Measurements from ENCODE around the gene PEAK1.
"Not testable (repeated sequence)": the region's sequence is repeated elsewhere in the genome, so short reads cannot be mapped to it uniquely, and the experiment has no call there.

The PEAK1 gene

DNA sequence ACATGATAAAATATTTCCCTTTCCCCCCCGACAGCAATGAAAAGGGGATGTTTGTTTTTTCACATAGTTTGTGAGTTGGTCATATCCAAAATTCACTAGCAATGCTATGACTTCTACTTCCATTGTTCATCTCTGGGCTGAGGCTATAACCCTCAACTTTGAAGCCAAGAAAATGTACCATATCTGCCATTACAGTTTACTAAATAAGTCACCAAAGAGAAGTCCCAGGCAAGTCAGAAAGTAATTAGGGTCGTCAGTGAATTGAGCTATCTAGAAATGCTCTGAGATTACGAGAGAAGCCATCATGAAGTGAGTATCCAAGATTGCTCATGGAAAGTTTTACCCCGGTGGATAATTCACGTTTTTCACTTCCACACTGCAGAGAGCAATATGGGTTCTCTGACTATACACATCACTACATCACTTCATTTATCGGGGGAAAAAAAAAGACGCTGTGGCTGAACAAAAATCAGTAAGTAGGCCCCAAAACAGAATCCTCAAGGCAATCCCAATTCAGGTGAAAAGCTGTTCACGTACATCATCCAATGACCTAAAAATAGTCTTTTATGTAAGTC, 1.4 kb downstream of the PEAK1 start:
- DNase-seq (ENCODE audit: low read depth in 1 of 2, low spot score in 1 of 2), result no peak
- in situ Hi-C loops (cut with HindIII; ENCODE audit: low pct_unique_long_range_greater_than_20kb, low sequenced_read_pairs), result no loop called here
- TF ChIP-seq JUND (IDR thresholded peaks at IDR 0.05; ENCODE audit: low read depth), result no peak

DNA sequence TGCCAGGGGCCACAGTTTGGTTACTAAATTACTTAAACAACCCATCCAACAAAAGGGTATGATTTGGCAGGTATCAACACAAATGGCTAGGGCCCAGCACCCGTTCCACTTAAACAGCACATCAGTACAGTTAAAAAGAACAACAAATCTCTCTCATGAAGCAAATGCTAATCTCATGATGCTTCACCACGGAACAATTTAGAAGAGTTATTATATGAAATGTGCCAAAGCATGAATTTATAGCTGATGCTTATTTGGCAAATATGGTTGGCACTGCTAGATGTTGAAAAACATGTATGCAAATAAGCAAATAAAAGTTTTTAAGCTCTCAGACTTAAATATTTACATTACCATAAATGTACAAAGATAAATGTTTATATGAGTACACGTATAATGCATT, 2.3 kb downstream of the PEAK1 start:
- TF ChIP-seq JUND (IDR thresholded peaks at IDR 0.05; ENCODE audit: low read depth), result no peak; the same call in 1 of the 2 replicates
- in situ Hi-C loops (cut with HindIII; ENCODE audit: low pct_unique_long_range_greater_than_20kb, low sequenced_read_pairs), result no loop called here
- DNase-seq (ENCODE audit: low read depth in 1 of 2, low spot score in 1 of 2), result no peak

DNA sequence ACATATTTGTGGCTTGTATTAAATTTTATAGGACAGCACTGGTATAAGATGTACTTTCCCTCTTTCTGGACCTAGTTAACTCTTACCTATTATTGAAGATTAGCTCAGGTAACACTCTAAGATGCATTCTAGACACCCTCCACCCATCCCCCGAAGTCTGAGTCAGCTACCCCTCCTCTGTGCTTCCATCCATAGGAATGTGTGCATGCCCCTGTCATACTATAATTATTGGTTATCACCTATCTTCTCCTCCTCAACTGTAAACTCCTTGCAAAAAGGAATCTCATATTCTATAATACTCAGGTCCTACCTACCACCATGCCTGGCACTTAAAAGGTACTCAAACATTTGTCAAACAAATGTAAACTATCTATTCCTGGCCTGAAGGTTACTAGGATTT, 3.0 kb downstream of the PEAK1 start:
- no peak for DNase-seq (ENCODE audit: low read depth in 1 of 2, low spot score in 1 of 2)
- in situ Hi-C loops (cut with HindIII; ENCODE audit: low pct_unique_long_range_greater_than_20kb, low sequenced_read_pairs), result no loop called here
- no peak for TF ChIP-seq JUND (IDR thresholded peaks at IDR 0.05; ENCODE audit: low read depth)

DNA sequence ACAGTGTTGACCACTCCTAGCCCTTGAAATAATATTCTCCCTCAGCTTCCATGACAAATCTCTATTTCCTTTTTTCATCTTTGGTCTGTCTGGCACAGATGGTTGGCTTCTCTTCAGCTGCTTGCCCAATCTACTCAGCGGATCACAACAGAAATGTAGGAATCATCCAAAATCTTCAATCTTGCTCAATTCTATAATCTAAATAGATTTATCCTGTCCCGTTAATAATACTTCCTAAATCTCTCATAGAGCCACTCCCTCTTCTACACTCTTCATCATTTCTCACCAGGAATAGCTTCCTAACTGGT, 3.8 kb downstream of the PEAK1 start:
- in situ Hi-C loops (cut with HindIII; ENCODE audit: low pct_unique_long_range_greater_than_20kb, low sequenced_read_pairs), result no loop called here
- TF ChIP-seq JUND (IDR thresholded peaks at IDR 0.05; ENCODE audit: low read depth), result no peak
- no peak for DNase-seq (ENCODE audit: low read depth in 1 of 2, low spot score in 1 of 2)

DNA sequence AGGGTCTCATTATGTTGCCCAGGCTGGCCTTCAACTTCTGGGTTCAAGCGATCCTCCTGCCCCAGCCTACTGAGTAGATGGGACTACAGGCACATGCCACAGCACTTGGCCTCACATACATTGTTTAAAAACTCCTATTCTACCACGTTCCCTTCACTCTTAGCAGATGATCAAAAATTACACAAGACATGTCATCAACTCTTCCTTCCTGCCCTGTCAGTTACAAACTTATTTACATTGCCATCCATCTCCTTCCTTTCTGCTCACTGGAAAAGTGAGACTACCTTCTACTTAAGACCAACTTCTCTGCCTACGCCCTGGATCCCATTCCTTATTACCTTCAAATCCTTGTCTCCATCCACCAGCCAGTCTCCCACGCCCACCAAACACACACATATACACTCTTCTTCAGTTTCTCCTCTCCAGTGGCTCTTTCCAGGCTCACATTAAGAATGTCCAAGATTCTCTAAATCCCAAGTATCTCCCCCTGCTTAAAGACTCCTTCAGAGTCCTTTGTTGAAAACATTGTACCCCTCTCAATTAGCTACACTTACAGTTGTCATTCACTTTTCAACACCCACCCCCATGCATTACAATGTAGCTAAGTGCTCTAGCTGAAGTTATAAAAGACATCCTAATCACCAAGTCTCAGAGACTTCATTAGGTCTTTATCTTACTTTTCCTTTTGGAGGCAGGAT, 4.3 kb downstream of the PEAK1 start:
- no peak for TF ChIP-seq JUND (IDR thresholded peaks at IDR 0.05; ENCODE audit: low read depth)
- in situ Hi-C loops (cut with HindIII; ENCODE audit: low pct_unique_long_range_greater_than_20kb, low sequenced_read_pairs), result no loop called here
- DNase-seq (ENCODE audit: low read depth in 1 of 2, low spot score in 1 of 2), result no peak

DNA sequence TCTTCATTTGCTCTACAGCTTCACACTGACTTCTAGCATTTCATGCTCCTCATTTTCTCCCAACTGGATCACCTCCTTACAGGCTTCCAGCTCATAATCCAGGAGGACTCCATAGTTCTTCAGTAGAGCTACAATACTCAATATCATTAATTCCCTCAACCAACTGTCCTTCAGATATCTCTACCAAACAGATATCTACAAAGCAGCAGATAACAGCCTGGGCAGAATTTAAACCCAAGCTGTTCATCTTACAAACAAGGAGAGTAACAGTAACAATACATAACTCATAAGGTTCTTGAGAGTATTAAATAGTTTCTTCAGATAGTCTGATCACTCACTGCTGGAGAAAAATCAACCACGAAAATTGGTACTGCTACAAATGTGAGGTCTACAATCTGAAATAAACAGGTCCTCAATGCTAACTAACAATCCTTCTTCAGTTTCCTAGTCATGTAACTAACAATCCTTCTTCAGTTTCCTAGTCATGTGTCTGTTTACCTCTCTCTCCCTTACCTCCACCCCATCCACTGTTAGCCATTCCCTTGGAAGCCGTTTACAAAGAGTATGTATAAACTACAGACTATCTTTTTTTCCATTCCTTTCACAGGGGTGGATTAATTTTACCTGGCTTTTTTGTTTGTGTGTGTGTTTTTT, 5.0 kb downstream of the PEAK1 start:
- in situ Hi-C loops (cut with HindIII; ENCODE audit: low pct_unique_long_range_greater_than_20kb, low sequenced_read_pairs), result no loop called here
- DNase-seq (ENCODE audit: low read depth in 1 of 2, low spot score in 1 of 2), result no peak
- no peak for TF ChIP-seq JUND (IDR thresholded peaks at IDR 0.05; ENCODE audit: low read depth)

DNA sequence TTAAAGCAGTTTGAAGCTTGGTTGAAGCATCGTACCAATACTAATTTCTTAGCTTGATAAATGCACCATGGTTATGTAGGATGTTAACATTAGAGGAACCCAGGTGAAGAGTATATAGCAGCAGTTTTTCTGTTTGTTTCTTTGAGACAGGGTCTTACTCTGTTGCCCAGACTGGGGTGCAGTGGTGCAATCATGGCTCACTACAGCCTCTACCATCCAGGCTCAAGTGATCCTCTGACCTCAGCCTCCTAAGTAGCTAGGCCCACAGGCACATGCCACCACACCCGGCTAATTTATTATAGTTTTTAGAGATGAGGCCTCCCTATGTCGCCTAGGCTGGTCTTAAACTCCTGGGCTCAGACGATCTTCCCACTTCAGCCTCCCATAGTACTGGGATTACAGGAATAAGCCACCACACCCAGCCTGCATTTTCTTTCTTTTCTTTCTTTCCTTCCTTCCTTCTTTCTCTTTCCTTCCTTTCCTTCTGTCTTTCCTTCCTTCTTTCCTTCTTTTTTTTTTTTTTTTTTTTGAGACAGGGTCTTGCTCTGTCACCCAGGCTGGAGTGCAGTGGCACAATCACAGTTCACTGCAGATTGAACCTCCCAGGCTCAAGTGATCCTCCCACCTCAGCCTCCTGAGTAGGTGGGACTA, 6.1 kb downstream of the PEAK1 start:
- no peak for TF ChIP-seq JUND (IDR thresholded peaks at IDR 0.05; ENCODE audit: low read depth)

DNA sequence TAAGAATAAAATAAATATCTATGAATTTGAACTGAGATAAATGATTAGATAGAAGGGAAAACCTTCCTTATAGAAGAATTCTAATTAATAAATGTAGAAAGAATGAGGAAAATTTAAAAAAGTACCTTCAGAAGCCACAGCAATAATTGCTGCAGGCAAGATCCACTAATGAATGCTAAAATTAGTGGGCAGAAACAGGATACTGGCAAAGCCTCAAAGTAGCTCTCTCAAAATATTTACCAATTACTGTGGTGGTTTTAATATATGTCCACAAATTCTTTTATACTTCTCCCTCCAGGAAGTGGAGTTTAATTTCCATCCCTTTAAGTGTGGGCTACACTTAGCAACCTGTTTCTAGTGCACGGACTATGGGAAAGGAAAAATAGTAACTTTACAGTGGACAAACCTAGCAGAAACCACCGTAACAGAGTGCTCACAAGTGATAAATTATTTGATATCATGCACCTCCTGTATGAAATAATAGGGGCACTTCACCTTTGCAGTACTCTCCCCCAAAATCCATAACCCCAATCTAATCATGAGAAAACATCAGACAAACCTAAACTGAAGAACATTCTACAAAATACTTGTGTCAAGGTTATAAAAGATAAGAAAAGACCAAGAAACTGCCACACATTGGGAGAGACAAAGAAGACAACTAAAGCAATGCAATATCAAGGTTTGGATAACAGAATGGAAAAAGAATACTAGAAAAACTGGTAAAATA, 6.8 kb downstream of the PEAK1 start:
- in situ Hi-C loops (cut with HindIII; ENCODE audit: low pct_unique_long_range_greater_than_20kb, low sequenced_read_pairs), result no loop called here
- no peak for TF ChIP-seq JUND (IDR thresholded peaks at IDR 0.05; ENCODE audit: low read depth)
- no peak for DNase-seq (ENCODE audit: low read depth in 1 of 2, low spot score in 1 of 2)

More for the DNA sequence above, 6.1 kb downstream of the PEAK1 start:
- DNase-seq (ENCODE audit: low read depth in 1 of 2, low spot score in 1 of 2), result no peak
- in situ Hi-C loops (cut with HindIII; ENCODE audit: low pct_unique_long_range_greater_than_20kb, low sequenced_read_pairs), result no loop called here

DNA sequence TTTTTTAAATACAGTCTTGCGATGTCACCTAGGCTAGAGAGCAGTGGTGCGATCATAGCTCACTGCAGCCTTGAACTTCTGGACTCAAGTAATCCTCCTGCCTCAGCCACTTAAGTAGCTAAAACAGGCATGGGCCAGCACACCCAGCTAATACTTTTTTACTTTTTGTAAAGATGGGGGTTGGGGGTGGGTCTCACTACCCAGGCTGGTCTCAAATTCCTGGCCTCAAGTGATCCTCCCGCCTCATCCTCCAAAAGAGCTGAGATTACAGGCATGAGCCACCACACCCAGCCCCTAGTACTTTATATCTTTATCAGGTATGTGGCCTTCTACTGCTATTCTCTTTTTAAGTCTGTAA, 8.3 kb downstream of the PEAK1 start:
- no peak for DNase-seq (ENCODE audit: low read depth in 1 of 2, low spot score in 1 of 2)
- no peak for TF ChIP-seq JUND (IDR thresholded peaks at IDR 0.05; ENCODE audit: low read depth)
- in situ Hi-C loops (cut with HindIII; ENCODE audit: low pct_unique_long_range_greater_than_20kb, low sequenced_read_pairs), result no loop called here

DNA sequence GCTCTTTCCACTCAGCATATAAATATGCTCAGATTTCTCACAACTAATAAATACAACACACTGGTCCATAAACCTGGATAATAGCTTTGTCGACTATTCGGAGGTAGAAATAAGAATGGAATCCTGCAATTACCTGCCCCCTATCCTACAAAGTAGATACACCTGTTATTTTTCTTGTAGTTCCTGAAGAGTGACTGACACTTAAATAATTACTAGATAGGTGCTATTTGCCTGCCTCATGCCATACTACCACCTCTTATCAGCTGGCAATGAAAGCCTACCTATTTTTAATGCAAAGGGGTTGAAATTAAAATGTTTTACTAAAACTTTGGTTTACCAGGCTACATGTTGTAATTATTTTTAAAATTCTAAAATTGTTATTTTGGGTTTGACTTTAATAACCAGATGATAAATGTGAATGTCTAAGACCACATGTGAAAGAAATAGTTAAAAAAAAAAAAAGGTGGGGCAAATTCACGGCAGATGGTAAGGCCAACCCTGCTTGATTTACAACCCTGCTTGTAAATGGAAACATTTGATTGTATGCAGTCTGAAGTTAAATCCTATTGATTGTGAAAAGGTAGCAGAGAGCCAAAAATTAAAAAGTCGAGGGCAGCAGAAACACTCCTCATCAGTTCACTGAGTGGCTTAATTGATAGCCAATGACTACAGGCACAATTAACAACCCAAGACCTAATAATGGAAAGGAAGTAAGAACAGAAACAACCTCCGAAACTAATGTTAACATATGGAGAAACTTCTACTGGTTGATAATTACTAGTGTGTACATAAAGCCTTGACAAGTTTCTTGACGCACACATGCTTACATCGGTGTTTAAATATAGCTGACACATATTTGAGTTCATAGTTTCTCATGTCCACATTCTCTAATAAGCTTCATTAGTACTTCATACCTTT, 8.9 kb downstream of the PEAK1 start:
- no peak for DNase-seq (ENCODE audit: low read depth in 1 of 2, low spot score in 1 of 2)
- in situ Hi-C loops (cut with HindIII; ENCODE audit: low pct_unique_long_range_greater_than_20kb, low sequenced_read_pairs), result no loop called here
- TF ChIP-seq JUND (IDR thresholded peaks at IDR 0.05; ENCODE audit: low read depth), result no peak

DNA sequence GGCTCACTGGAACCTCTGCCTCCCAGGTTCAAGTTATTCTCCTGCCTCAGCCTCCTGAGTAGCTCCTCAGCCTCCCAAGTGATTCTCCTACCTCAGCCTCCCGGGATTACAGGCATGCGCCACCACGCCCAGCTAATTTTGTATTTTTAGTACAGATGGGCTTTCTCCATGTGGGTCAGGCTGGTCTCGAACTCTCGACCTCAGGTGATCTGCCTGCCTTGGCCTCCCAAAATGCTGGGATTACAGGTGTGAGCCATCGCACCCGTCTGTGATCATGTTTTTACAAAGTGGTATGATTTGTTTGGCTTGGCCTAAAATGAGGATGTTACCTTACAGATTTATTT, 9.8 kb downstream of the PEAK1 start:
- in situ Hi-C loops (cut with HindIII; ENCODE audit: low pct_unique_long_range_greater_than_20kb, low sequenced_read_pairs); DNase-seq (ENCODE audit: low read depth in 1 of 2, low spot score in 1 of 2): not testable (repeated sequence)
